H1 (cell line): ENCODE results near the gene SLX4IP. TPM values are rescaled to one million over a fixed set of nuclear protein-coding genes. Genes with fewer than 3 reads are reported as not detected.

Experiments
- SUZ12 ChIP-seq: fragments of 200-600 bp; sonication (generic); IDR thresholded peaks from 2 replicates; pipeline ENCODE4 v1.6.1; 2012; ENCODE audit warnings: mild to moderate bottlenecking, inconsistent platforms, low read length, moderate library complexity, mixed read lengths
- polyA plus RNA-seq, 7 experiments: library from polyadenylated mRNA; depleted of rRNA in 3 of 7; stranded (reverse) in 5 of 7; unstranded in 2 of 7; fragments of >200 nt in 5 of 7; fragments of 200-250 nt in 2 of 7; gene quantifications; 1 replicate in 5 of 7; 2 replicates in 1 of 7; 4 replicates in 1 of 7; pipeline versions ENCODE4 v1.2.1 to v1.2.3, GENCODE V29; 2011 to 2013; ENCODE audit warnings: missing spikeins in 2 of 7, mixed read lengths in 2 of 7
- total RNA-seq: library from RNA; stranded (reverse); fragmentation: NEBNext Ultra II Directional; extraction: Animal tissue kit (Norgen Biotek cat#: 25700); gene quantifications from 2 replicates; pipeline ENCODE4 v1.2.1, GENCODE V29; 2021

Gene SLX4IP
- total and polyA plus RNA-seq, 2 of the 8 experiments (the other 6 are each of a cell fraction or from before 2014, with no cell fraction given): 2.4 to 8.7 TPM

- TF ChIP-seq SUZ12: no peak
Measured at GRCh38 chr20:10603378-10603777, 168.3 kb downstream of the SLX4IP start (continued).
